ENCODE data around the gene DLX3. TPM values are rescaled to one million over a fixed set of nuclear protein-coding genes. Genes with fewer than 3 reads are reported as not detected.

Gene DLX3
- total RNA-seq, 1 experiment from 2014 or later = 1.2 TPM

- no peak overlapping the region for H2AFZ ChIP-seq (ENCODE audit: low read length)
- H2BK12ac ChIP-seq (ENCODE audit: insufficient read length, low read depth, low read length) = no peak overlapping the region
- Mint-ChIP-seq H3K9me3 (peaks cover 0 to 6% of the 10 kb centered on the region in 2 experiments; a peak in 2 of 5 replicates), H3K27me3 (ENCODE audit: low read depth) (peaks cover 98% of the 10 kb centered on the region), H3K27ac (no peak overlapping the region), H3K36me3 (ENCODE audit: insufficient read depth in 1 of 3, low read depth in 3 of 3) (no peaks in the 10 kb centered on the region; a peak in 1 of 7 replicates), H3K4me1 (peaks cover 27 to 49% of the 10 kb centered on the region in 2 experiments), H3K4me3 (peak overlapping the region; percentile 83 to 96)
- no peak overlapping the region for H2BK5ac ChIP-seq (ENCODE audit: insufficient read length, low read length)
- H2BK15ac ChIP-seq (ENCODE audit: low read depth, low read length) = no peak overlapping the region
- WGBS (ENCODE audit: extremely low coverage, insufficient read length, low lambda C conversion rate) = no CpG with 5 or more reads among the region's 18 CpGs
- no peak overlapping the region for H4K5ac ChIP-seq (ENCODE audit: insufficient read length, low read depth, low read length)
- H3K79me2 ChIP-seq (ENCODE audit: insufficient read depth, low read length) = no peaks in the 10 kb centered on the region
- H3K4me1 ChIP-seq (ENCODE audit: insufficient read depth, low read length) = no peaks in the 10 kb centered on the region
- no peak for DNase-seq
- no peak overlapping the region for H4K8ac ChIP-seq (replicated peaks; ENCODE audit: insufficient read length, low read depth, low read length)
- H2BK20ac ChIP-seq (ENCODE audit: low read depth, low read length, poor library complexity, severe bottlenecking) = no peak overlapping the region
- H3K9ac ChIP-seq (ENCODE audit: extremely low read depth, insufficient read length, low read length) = no peak overlapping the region
- no peak overlapping the region for H3K14ac ChIP-seq (ENCODE audit: insufficient read depth, low read length)
- H3T11ph ChIP-seq (ENCODE audit: low read length) = no peak overlapping the region
- peaks cover 91% of the 10 kb centered on the region for H3K27me3 ChIP-seq (ENCODE audit: insufficient read depth, low read length)
- H3K27ac ChIP-seq (ENCODE audit: insufficient read length, low read depth, low read length) = no peak overlapping the region
- H3K18ac ChIP-seq (ENCODE audit: insufficient read length, low read depth, low read length) = no peak overlapping the region
- no peak overlapping the region for H3K23ac ChIP-seq (ENCODE audit: insufficient read length, low read depth, low read length)
- no peak for TF ChIP-seq CTCF (conservative IDR thresholded peaks at IDR 0.05)
- peak overlapping the region; percentile 72 for H3K4me2 ChIP-seq (ENCODE audit: insufficient read depth, insufficient read length, low read length)
- H2BK120ac ChIP-seq (ENCODE audit: low read depth, low read length, poor library complexity, severe bottlenecking) = no peak overlapping the region
- H3K56ac ChIP-seq (ENCODE audit: insufficient read length, low read depth, low read length) = no peak overlapping the region
- peaks cover 21% of the 10 kb centered on the region for H3K23me2 ChIP-seq (ENCODE audit: insufficient read length, low read depth, low read length, poor library complexity, severe bottlenecking)
- H4K91ac ChIP-seq (ENCODE audit: insufficient read length, low read depth, low read length) = no peak overlapping the region
- H2AK5ac ChIP-seq (ENCODE audit: insufficient read length, low read length) = no peak overlapping the region
- no peak overlapping the region for H3K4ac ChIP-seq (ENCODE audit: low read depth, low read length)
- no peaks in the 10 kb centered on the region for H4K20me1 ChIP-seq (ENCODE audit: control insufficient read depth, insufficient read depth, insufficient read length)
- H3K9me3 ChIP-seq (ENCODE audit: control insufficient read depth, low read depth, low read length) = no peaks in the 10 kb centered on the region
- H3K79me1 ChIP-seq (ENCODE audit: insufficient read depth, low read depth, low read length, poor library complexity, severe bottlenecking) = no peaks in the 10 kb centered on the region
These were observed 25.1 kb downstream of the DLX3 start for GRCh38 chr17:49969795-49970389.
